Measurements from ENCODE around the gene ADD3.

- TF ChIP-seq CTCF (IDR thresholded peaks at IDR 0.05) (no peak), POLR2A (IDR thresholded peaks at IDR 0.05) (no peak)
Observed at GRCh38 chr10:109959259-109960145, 48.3 kb upstream of the ADD3 start.

Data from Peyer's patch (tissue), 4 donors.